Mesenchymal stem cell (in vitro differentiated cells and primary cell): ENCODE measurements around the gene SPRTN.

Experiments used
- DNase-seq: peaks from one replicate; pipeline ENCODE4 v3.0.0-alpha.2; 2013
- H2AFZ ChIP-seq: one replicate; pipeline ENCODE4 v1.6.1; 2013; ENCODE audit warnings: low read depth, mild to moderate bottlenecking, control low read depth, inconsistent platforms, low read length, moderate library complexity
- H2AK5ac ChIP-seq: 2 replicates; pipeline ENCODE4 v1.6.1; 2013; ENCODE audit warnings: low read length, moderate library complexity, mild to moderate bottlenecking, inconsistent platforms; ENCODE audit not compliant: severe bottlenecking
- H2BK120ac ChIP-seq: one replicate; pipeline ENCODE4 v1.6.1; 2013; ENCODE audit warnings: low read depth, mild to moderate bottlenecking, inconsistent platforms, low read length, moderate library complexity
- H2BK12ac ChIP-seq, 2 experiments: one replicate each; pipeline ENCODE4 v1.6.1; 2013; ENCODE audit warnings: inconsistent platforms in 2 of 2, low read length in 2 of 2, mild to moderate bottlenecking in 2 of 2, moderate library complexity in 2 of 2, control low read depth in 1 of 2
- H2BK15ac ChIP-seq: one replicate; pipeline ENCODE4 v1.6.1; 2013; ENCODE audit warnings: mild to moderate bottlenecking, low read depth, inconsistent platforms; ENCODE audit not compliant: poor library complexity, severe bottlenecking
- H2BK5ac ChIP-seq: 2 replicates; pipeline ENCODE4 v1.6.1; 2013; ENCODE audit warnings: low read depth, mild to moderate bottlenecking, low read length, control low read depth, inconsistent platforms; ENCODE audit not compliant: poor library complexity, severe bottlenecking
- H3K14ac ChIP-seq, 2 experiments: one replicate each; pipeline ENCODE4 v1.6.1; 2013; ENCODE audit warnings: inconsistent platforms in 2 of 2, low read length in 2 of 2, control low read depth in 1 of 2, mild to moderate bottlenecking in 1 of 2, moderate library complexity in 1 of 2
- H3K18ac ChIP-seq, 2 experiments: one replicate each; pipeline ENCODE4 v1.6.1; 2013; ENCODE audit warnings: inconsistent platforms in 2 of 2, low read length in 2 of 2, control low read depth in 1 of 2, low read depth in 1 of 2, mild to moderate bottlenecking in 1 of 2
- H3K23ac ChIP-seq, 2 experiments: one replicate each; pipeline ENCODE4 v1.6.1; 2013; ENCODE audit warnings: inconsistent platforms in 2 of 2, low read length in 2 of 2, mild to moderate bottlenecking in 2 of 2, moderate library complexity in 2 of 2, control low read depth in 1 of 2
- H3K27ac ChIP-seq: 2 replicates; pipeline ENCODE4 v1.5.1; 2013; ENCODE audit warnings: mild to moderate bottlenecking, moderate library complexity, low read length, control low read depth, inconsistent platforms; ENCODE audit not compliant: poor library complexity, severe bottlenecking
- H3K27me3 ChIP-seq, 2 experiments: 2 replicates each; pipeline versions ENCODE4 v1.6.1 to v1.7.0; 2013; ENCODE audit warnings: low read length in 2 of 2, mild to moderate bottlenecking in 2 of 2, moderate library complexity in 2 of 2, control low read depth in 1 of 2, inconsistent platforms in 1 of 2; ENCODE audit not compliant: control insufficient read depth in 1 of 2, insufficient read depth in 1 of 2
- H3K36me3 ChIP-seq, 2 experiments: 2 replicates each; pipeline versions ENCODE4 v1.6.1 to v1.7.0; 2013; ENCODE audit warnings: low read length in 2 of 2, control low read depth in 1 of 2, inconsistent platforms in 1 of 2, low read depth in 1 of 2, mild to moderate bottlenecking in 1 of 2; ENCODE audit not compliant: insufficient read depth in 2 of 2, control insufficient read depth in 1 of 2
- H3K4ac ChIP-seq, 2 experiments: one replicate each; pipeline ENCODE4 v1.6.1; 2013; ENCODE audit warnings: inconsistent platforms in 2 of 2, low read length in 2 of 2, mild to moderate bottlenecking in 2 of 2, moderate library complexity in 2 of 2, control low read depth in 1 of 2, low read depth in 1 of 2
- H3K4me1 ChIP-seq: 2 replicates; pipeline ENCODE4 v1.6.1; 2013; ENCODE audit warnings: low read depth, low read length, control low read depth; ENCODE audit not compliant: control insufficient read depth, insufficient read depth
- H3K4me2 ChIP-seq: 2 replicates; pipeline ENCODE4 v1.6.1; 2013; ENCODE audit warnings: low read length, mild to moderate bottlenecking, inconsistent platforms; ENCODE audit not compliant: poor library complexity, severe bottlenecking
- H3K4me3 ChIP-seq, 2 experiments: 2 replicates each; pipeline versions ENCODE4 v1.5.1 to v1.7.0; 2013; ENCODE audit warnings: low read length in 2 of 2, mild to moderate bottlenecking in 2 of 2, control low read depth in 1 of 2, low read depth in 1 of 2; ENCODE audit not compliant: insufficient read depth in 1 of 2
- H3K79me1 ChIP-seq: replicated peaks from 2 replicates; pipeline ENCODE4 v1.6.1; 2013; ENCODE audit warnings: mild to moderate bottlenecking, control low read depth, low read length, inconsistent platforms; ENCODE audit not compliant: poor library complexity, severe bottlenecking
- H3K9ac ChIP-seq: 2 replicates; pipeline ENCODE4 v1.7.0; 2013; ENCODE audit warnings: mild to moderate bottlenecking, low read length, moderate library complexity
- H3K9me3 ChIP-seq: 2 replicates; pipeline ENCODE4 v1.7.0; 2013; ENCODE audit warnings: mild to moderate bottlenecking, low read length; ENCODE audit not compliant: control insufficient read depth
- H4K8ac ChIP-seq: one replicate; pipeline ENCODE4 v1.6.1; 2013; ENCODE audit warnings: inconsistent platforms, mild to moderate bottlenecking, low read length, moderate library complexity
- H4K91ac ChIP-seq: one replicate; pipeline ENCODE4 v1.6.1; 2013; ENCODE audit warnings: mild to moderate bottlenecking, low read length, inconsistent platforms
- WGBS: methylation state at CpG from one replicate; pipeline ENCODE4 v1.1.7; 2013; ENCODE audit warnings: mixed read lengths; 5-methylcytosine and 5-hydroxymethylcytosine counted together

The SPRTN gene

DNA sequence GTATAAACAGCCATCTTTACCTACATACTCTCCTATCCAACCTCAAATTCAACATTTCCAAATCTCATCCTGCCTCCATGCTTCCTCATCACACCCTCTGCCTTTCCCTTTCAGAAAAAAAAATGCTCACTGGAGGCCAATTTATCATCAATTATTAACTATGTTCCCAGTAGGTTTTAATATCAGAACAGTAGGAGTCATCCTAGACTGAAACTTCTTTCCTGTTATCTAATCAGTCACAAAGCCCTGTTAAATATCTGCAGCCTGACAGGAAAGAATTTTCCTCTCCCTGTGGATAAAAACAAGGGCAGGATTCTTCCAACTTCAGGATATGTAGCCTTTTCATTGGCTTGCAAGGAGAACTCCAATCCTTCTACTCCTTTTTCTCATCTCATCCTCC, 55.6 kb downstream of the SPRTN start:
- peak; percentile 45 for DNase-seq
- H3K36me3 ChIP-seq, result no peaks in the 10 kb centered on the region
- H3K9ac ChIP-seq, result no peak overlapping the region
- no peak overlapping the region for H3K14ac ChIP-seq
- H2AK5ac ChIP-seq, result no peak overlapping the region
- no peaks in the 10 kb centered on the region for H3K27me3 ChIP-seq
- H3K79me1 ChIP-seq, result peaks cover 6% of the 10 kb centered on the region
- peaks cover 5% of the 10 kb centered on the region for H3K4me1 ChIP-seq
- H2AFZ ChIP-seq, result no peak overlapping the region
- no peak overlapping the region for H2BK15ac ChIP-seq
- no peak overlapping the region for H2BK5ac ChIP-seq
- H4K91ac ChIP-seq, result no peak overlapping the region
- no peak overlapping the region for H4K8ac ChIP-seq
- no peak overlapping the region for H3K23ac ChIP-seq
- H2BK12ac ChIP-seq, result no peak overlapping the region
- peak overlapping the region; percentile 29 for H3K4me2 ChIP-seq
- H3K4ac ChIP-seq, result no peak overlapping the region
- no peak overlapping the region for H3K18ac ChIP-seq
- no peak overlapping the region for H3K4me3 ChIP-seq
- H3K27ac ChIP-seq, result peak overlapping the region; percentile 92
- no peaks in the 10 kb centered on the region for H3K9me3 ChIP-seq
- no peak overlapping the region for H2BK120ac ChIP-seq

DNA sequence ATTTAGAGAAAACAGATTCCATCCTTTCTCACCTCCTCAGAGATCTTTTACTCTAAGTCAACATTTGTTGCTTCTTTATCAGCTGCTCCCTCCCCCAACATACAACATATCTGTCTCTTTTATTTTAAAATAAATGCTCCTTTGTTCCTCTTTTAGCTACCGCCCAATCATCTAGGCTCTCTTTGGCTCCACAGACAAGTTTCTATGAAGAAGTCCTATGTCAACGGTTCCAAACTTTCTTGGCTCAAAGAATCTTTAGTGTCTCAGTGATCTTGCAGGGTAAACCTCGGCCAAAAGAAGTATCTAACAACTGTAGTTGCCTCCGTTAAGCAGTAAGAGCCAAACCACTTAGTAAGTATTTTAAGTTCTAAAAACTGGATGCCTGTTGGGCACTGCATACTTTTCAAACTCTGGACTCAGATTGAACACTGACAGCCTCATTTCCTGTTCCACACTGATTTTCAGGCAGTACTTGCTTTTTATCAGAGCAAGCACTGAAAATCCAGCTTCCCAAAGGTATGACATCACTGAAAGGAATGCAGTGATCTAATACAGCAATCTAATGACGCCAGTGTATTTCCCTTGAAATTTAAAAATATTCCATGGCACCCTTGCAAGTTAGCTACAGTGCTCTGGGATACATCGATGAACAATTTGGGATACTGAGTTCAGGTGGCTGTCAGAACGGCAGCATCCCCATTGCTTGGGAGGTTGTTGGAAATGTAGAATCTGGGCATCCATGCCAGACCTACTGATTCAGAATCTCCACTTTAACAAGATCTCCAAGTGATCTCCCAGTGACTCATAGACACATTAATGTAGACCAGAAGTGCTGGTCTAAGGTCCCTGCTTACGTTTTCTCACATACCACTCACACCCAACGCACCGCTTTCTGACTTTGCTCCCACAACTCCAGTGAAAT, 57.2 kb downstream of the SPRTN start:
- Histone ChIP-seq H3K9ac (peak overlapping the region; percentile 86), H3K23ac (no peak overlapping the region), H3K4ac (peak overlapping the region in 1 of 2 experiments; percentile 16), H4K91ac (no peak overlapping the region), H3K79me1 (peaks cover 8% of the 10 kb centered on the region), H2AFZ (no peak overlapping the region), H4K8ac (no peak overlapping the region), H3K27me3 (no peaks in the 10 kb centered on the region), H3K9me3 (no peaks in the 10 kb centered on the region), H2BK15ac (no peak overlapping the region), H3K4me2 (peak overlapping the region; percentile 12), H2BK12ac (no peak overlapping the region), H2BK5ac (peak overlapping the region; percentile 25), H3K4me3 (peak overlapping the region in 1 of 2 experiments; percentile 64), H2BK120ac (no peak overlapping the region), H3K14ac (no peak overlapping the region), H3K27ac (peak overlapping the region; percentile 97), H3K18ac (peak overlapping the region in 1 of 2 experiments; percentile 34), H3K36me3 (no peaks in the 10 kb centered on the region), H2AK5ac (no peak overlapping the region), H3K4me1 (peaks cover 5% of the 10 kb centered on the region)
- WGBS, result 13% methylated on average over 9 of the region's 10 CpGs
- DNase-seq, result peak; percentile 98

GRCh38 chr1:231395998-231396390, 57.9 kb downstream of the SPRTN start:
- H2BK15ac ChIP-seq, result no peak overlapping the region
- no peak overlapping the region for H4K91ac ChIP-seq
- no peak overlapping the region for H3K23ac ChIP-seq
- no peaks in the 10 kb centered on the region for H3K36me3 ChIP-seq
- H3K4me2 ChIP-seq, result no peak overlapping the region
- H3K27me3 ChIP-seq, result no peaks in the 10 kb centered on the region
- H3K4me3 ChIP-seq, result peak overlapping the region in 1 of 2 experiments; percentile 17
- DNase-seq, result no peak
- H4K8ac ChIP-seq, result no peak overlapping the region
- no peak overlapping the region for H3K14ac ChIP-seq
- no peak overlapping the region for H2BK12ac ChIP-seq
- peaks cover 5% of the 10 kb centered on the region for H3K4me1 ChIP-seq
- peak overlapping the region; percentile 25 for H2BK5ac ChIP-seq
- no peak overlapping the region for H2AFZ ChIP-seq
- H3K27ac ChIP-seq, result peak overlapping the region; percentile 97
- peak overlapping the region; percentile 86 for H3K9ac ChIP-seq
- no peaks in the 10 kb centered on the region for H3K9me3 ChIP-seq
- 37% methylated on average over 4 of the region's 4 CpGs for WGBS
- H3K18ac ChIP-seq, result no peak overlapping the region
- no peak overlapping the region for H2AK5ac ChIP-seq
- no peak overlapping the region for H2BK120ac ChIP-seq
- H3K79me1 ChIP-seq, result peaks cover 8% of the 10 kb centered on the region
- no peak overlapping the region for H3K4ac ChIP-seq

- Histone ChIP-seq H3K9me3 (no peaks in the 10 kb centered on the region), H2BK120ac (no peak overlapping the region), H3K18ac (no peak overlapping the region), H3K4ac (no peak overlapping the region), H3K79me1 (peaks cover 8% of the 10 kb centered on the region), H4K91ac (no peak overlapping the region), H4K8ac (no peak overlapping the region), H2BK12ac (no peak overlapping the region), H3K27ac (peak overlapping the region; percentile 91), H3K36me3 (no peaks in the 10 kb centered on the region), H3K23ac (no peak overlapping the region), H3K4me1 (peaks cover 5% of the 10 kb centered on the region), H2BK5ac (no peak overlapping the region), H2AFZ (no peak overlapping the region), H2AK5ac (peak overlapping the region; percentile 35), H2BK15ac (no peak overlapping the region), H3K9ac (peak overlapping the region; percentile 86), H3K4me2 (no peak overlapping the region), H3K27me3 (no peaks in the 10 kb centered on the region), H3K14ac (no peak overlapping the region), H3K4me3 (no peak overlapping the region)
- no peak for DNase-seq
- 61% methylated on average over 2 of the region's 2 CpGs for WGBS
Observed at GRCh38 chr1:231396643-231397042, 58.5 kb downstream of the SPRTN start.
